Osteoblast (primary cell): ENCODE results near the gene SUGCT. TPM values are rescaled to one million over a fixed set of nuclear protein-coding genes. Genes with fewer than 3 reads are reported as not detected.

Experiments
- DNase-seq: peaks from one replicate; pipeline ENCODE4 v3.0.0; 2011; ENCODE audit warnings: low spot score, mixed read lengths; ENCODE audit not compliant: insufficient read length; ENCODE audit errors: missing footprints
- H2AFZ ChIP-seq: 2 replicates; pipeline ENCODE4 v1.6.0; 2011; ENCODE audit warnings: mild to moderate bottlenecking, low read length
- H3K27ac ChIP-seq: 2 replicates; pipeline ENCODE4 v1.5.1; 2011; ENCODE audit warnings: mild to moderate bottlenecking, low read depth, low read length, moderate library complexity
- H3K27me3 ChIP-seq: 2 replicates; pipeline ENCODE4 v1.6.0; 2012; ENCODE audit warnings: mild to moderate bottlenecking, control low read depth, inconsistent platforms, low read length, moderate library complexity; ENCODE audit not compliant: insufficient read depth
- H3K36me3 ChIP-seq: 2 replicates; pipeline ENCODE4 v1.5.1; 2011; ENCODE audit warnings: mild to moderate bottlenecking, low read length, control low read depth, moderate library complexity; ENCODE audit not compliant: insufficient read depth
- H3K4me1 ChIP-seq: 2 replicates; pipeline ENCODE4 v1.5.1; 2011; ENCODE audit warnings: mild to moderate bottlenecking, low read length, control low read depth, moderate library complexity; ENCODE audit not compliant: insufficient read depth
- H3K4me2 ChIP-seq: 2 replicates; pipeline ENCODE4 v1.6.0; 2011; ENCODE audit warnings: mild to moderate bottlenecking, low read length; ENCODE audit not compliant: insufficient read depth
- H3K4me3 ChIP-seq: fragments of 200-600 bp; sonication (generic); 3 replicates; pipeline ENCODE4 v1.5.1; 2012; ENCODE audit warnings: mild to moderate bottlenecking, low read length, inconsistent platforms; ENCODE audit not compliant: insufficient read depth
- H3K79me2 ChIP-seq: 2 replicates; pipeline ENCODE4 v1.6.0; 2012; ENCODE audit warnings: mild to moderate bottlenecking, low read length, control low read depth, inconsistent platforms; ENCODE audit not compliant: insufficient read depth
- H3K9me3 ChIP-seq: 2 replicates; pipeline ENCODE4 v1.5.1; 2011; ENCODE audit warnings: low read depth, low read length, control low read depth
- H4K20me1 ChIP-seq: 2 replicates; pipeline ENCODE4 v1.6.0; 2012; ENCODE audit warnings: mild to moderate bottlenecking, low read length, control low read depth; ENCODE audit not compliant: insufficient read depth
- total RNA-seq: library from RNA; depleted of rRNA; stranded (reverse); fragments of >200 nt; gene quantifications from 2 replicates; pipeline ENCODE4 v1.2.3, GENCODE V29; 2012
- TF ChIP-seq, protein P1 (sequence below): IDR thresholded peaks from 2 replicates; pipeline ENCODE4 v1.5.1; 2011; ENCODE audit warnings: mild to moderate bottlenecking, low read depth, low read length, moderate library complexity; ENCODE audit errors: extremely low read depth

Gene SUGCT
- total RNA-seq, 1 donor, result 21.7 TPM

DNA sequence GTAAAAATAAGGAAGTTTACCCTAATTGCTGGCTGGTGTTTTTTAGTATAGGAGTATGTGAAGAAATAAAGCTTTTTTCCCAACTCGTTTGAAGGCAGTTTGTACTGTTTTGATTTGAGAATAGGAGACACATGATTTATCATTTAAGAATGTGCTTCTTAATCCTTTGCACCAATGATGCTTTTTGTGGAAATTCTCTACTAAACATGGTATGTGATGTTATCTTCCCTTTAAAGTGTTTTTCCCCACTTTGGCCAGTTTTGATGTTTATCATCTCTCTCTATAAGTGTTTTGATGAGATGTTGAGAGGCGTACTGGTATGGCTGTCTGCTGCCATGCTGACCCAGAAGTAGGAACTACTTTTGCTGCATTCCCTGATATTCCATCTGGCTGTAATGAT lies 85.1 kb downstream of the SUGCT start:
- Histone ChIP-seq H2AFZ (no peak overlapping the region), H3K4me1 (peaks cover 40% of the 10 kb centered on the region), H3K79me2 (no peaks in the 10 kb centered on the region), H3K36me3 (no peaks in the 10 kb centered on the region), H3K4me3 (no peak overlapping the region), H3K27me3 (no peaks in the 10 kb centered on the region), H3K27ac (peak overlapping the region; percentile 88), H3K4me2 (peak overlapping the region; percentile 49), H3K9me3 (no peaks in the 10 kb centered on the region), H4K20me1 (no peaks in the 10 kb centered on the region)
- TF ChIP-seq, protein P1, sequence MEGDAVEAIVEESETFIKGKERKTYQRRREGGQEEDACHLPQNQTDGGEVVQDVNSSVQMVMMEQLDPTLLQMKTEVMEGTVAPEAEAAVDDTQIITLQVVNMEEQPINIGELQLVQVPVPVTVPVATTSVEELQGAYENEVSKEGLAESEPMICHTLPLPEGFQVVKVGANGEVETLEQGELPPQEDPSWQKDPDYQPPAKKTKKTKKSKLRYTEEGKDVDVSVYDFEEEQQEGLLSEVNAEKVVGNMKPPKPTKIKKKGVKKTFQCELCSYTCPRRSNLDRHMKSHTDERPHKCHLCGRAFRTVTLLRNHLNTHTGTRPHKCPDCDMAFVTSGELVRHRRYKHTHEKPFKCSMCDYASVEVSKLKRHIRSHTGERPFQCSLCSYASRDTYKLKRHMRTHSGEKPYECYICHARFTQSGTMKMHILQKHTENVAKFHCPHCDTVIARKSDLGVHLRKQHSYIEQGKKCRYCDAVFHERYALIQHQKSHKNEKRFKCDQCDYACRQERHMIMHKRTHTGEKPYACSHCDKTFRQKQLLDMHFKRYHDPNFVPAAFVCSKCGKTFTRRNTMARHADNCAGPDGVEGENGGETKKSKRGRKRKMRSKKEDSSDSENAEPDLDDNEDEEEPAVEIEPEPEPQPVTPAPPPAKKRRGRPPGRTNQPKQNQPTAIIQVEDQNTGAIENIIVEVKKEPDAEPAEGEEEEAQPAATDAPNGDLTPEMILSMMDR, result no peak
- peak; percentile 89 for DNase-seq

DNA sequence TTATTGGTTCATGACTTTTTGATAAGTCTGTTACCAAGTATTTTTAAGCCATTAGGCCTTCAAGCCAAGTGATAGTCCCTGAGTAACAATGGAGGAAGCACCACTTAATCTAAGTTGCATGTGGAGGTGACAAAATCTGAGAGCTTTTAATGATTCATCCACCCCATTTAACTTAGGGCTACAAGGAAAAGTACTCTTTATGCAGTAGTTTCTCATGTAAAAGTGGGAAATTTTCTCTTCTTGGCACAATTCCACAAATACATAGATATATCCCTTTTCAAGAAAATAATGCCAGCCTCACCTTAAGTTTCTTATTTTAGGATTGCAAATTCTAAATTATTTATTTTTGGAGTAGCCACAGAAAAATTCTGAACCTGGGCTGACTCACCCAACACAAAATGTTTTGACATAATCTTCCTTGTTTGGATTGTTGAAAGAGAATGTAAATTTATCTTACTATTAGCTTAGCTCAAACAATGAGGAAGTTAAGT lies 85.7 kb downstream of the SUGCT start:
- TF ChIP-seq, protein P1, result no peak
- Histone ChIP-seq H3K36me3 (no peaks in the 10 kb centered on the region), H3K4me1 (peaks cover 40% of the 10 kb centered on the region), H2AFZ (no peak overlapping the region), H3K4me3 (no peak overlapping the region), H3K27ac (peak overlapping the region; percentile 88), H4K20me1 (no peaks in the 10 kb centered on the region), H3K4me2 (peak overlapping the region; percentile 49), H3K9me3 (no peaks in the 10 kb centered on the region), H3K79me2 (no peaks in the 10 kb centered on the region), H3K27me3 (no peaks in the 10 kb centered on the region)
- DNase-seq, result no peak

DNA sequence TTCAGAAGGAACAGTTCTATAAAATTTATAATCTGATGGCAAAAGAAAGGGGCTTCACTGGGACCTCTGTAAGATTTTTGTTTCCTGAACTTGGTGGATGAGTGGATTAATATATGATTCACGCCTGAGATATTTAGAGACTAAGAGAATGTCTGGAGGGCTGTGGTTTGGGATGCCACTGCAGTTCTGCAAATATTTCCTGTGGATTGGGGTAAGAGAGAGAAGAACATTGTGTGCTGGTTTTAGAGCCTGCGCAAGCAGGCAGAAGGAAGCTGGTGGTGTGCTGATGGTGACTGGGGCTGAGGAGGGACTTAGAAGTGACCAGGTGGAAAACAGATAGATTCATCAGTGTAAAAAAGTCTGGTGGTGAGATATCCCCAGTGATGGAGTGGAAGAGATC lies 87.0 kb downstream of the SUGCT start:
- peak overlapping the region; percentile 3 for H3K4me2 ChIP-seq
- peaks cover 40% of the 10 kb centered on the region for H3K4me1 ChIP-seq
- H3K27me3 ChIP-seq, result no peaks in the 10 kb centered on the region
- no peaks in the 10 kb centered on the region for H3K36me3 ChIP-seq
- H3K9me3 ChIP-seq, result no peaks in the 10 kb centered on the region
- no peaks in the 10 kb centered on the region for H3K79me2 ChIP-seq
- no peak for DNase-seq
- peak overlapping the region; percentile 88 for H3K27ac ChIP-seq
- H2AFZ ChIP-seq, result peak overlapping the region; percentile 12
- H3K4me3 ChIP-seq, result no peak overlapping the region
- no peaks in the 10 kb centered on the region for H4K20me1 ChIP-seq
- TF ChIP-seq, protein P1, result no peak

DNA sequence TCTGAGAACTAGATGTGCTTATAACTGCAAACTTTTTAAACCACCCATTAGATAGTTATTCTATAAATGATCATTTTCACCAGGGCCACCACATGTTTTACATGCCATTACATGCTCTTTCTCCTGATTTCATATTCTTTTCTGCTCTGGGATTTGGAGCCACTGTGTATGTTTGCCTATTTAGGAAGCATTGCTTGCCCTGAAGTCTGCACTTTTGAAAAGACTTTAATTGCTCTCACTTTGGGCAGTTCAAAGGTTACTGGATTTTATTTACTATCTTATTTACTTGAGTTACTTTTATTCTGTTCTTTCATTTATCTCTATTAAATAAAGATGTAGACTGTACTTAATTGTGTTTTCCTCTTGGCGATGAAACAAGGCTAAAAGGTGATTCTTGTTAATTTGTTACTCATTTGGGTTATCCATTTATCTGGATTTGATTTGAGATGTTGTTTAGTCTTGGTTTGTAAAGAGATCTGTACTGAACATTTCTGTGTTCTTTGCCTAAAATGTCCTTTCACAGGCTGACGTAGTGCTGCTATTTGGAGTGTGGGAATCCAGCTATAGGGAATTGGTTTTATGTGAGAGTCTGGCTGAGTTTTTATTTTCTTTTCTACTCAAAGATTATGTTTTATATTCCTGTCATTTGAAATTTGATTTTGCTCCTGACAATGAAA lies 88.8 kb downstream of the SUGCT start:
- H3K4me2 ChIP-seq, result no peak overlapping the region
- peaks cover 40% of the 10 kb centered on the region for H3K4me1 ChIP-seq
- peak overlapping the region; percentile 9 for H3K27ac ChIP-seq
- no peak overlapping the region for H3K4me3 ChIP-seq
- H3K9me3 ChIP-seq, result no peaks in the 10 kb centered on the region
- DNase-seq, result no peak
- H3K27me3 ChIP-seq, result no peaks in the 10 kb centered on the region
- H4K20me1 ChIP-seq, result no peaks in the 10 kb centered on the region
- TF ChIP-seq, protein P1, result no peak
- H3K79me2 ChIP-seq, result no peaks in the 10 kb centered on the region
- H3K36me3 ChIP-seq, result no peaks in the 10 kb centered on the region
- no peak overlapping the region for H2AFZ ChIP-seq
